Smooth muscle cell of the umbilical artery (primary cell): ENCODE measurements around the gene OR7C2. TPM values are rescaled to one million over a fixed set of nuclear protein-coding genes. Genes with fewer than 3 reads are reported as not detected.

Experiments
- total RNA-seq: library from RNA; depleted of rRNA; stranded (reverse); fragments of >200 nt; gene quantifications from 2 replicates; pipeline ENCODE4 v1.2.3, GENCODE V29; 2014

OR7C2 gene
- total RNA-seq: not detected in 2 replicates

GRCh38 chr19:14941189-14941588, at the start of gene OR7C2:
Gene OR7C2, plus strand, starts transcription at chr19:14941489. Its CDS starts 0 bp downstream, at chr19:14941489.

DNA sequence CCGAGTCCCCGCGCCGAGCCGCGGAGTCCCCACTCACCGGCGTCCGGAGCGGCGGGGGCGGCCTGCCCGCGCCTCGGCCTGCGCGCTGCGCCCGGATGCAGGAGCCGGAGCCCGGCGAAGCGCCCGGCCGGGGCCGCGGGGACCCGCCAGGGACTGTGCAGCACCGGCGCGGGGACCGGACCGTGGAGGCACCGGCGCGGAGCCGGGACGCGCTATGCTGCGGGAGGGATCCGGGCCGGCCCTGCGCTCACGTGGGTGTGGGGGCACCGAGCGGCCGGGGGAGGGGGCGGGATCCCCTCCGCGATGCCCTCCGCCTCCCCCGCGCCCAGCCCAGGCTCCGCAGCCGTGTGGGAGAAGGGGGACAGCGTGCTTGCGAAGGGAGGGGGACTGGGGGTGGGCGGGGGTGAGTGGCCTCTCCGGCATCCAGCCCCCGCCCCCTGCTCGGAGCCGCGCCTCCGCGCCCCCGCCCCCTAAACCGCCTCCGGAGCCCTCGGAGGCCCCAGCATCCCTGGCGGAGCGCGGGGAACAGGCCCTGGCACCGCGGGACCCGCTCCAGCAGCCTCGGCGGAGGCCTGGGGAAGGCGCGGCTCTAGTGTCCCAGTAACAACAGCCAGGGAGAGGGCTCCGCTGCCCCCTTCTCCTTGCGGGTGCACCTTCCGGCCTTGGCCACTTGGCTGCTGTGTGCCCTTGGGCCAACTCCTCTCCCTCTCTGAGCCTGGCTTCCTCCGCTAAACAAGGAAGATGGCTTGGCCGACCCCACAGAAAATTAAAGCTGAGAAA, 38.4 kb downstream of the OR7C2 start, which contains the start of gene SLC1A6:
Gene SLC1A6, minus strand, starts transcription at position 389 of the 780 bp plus-strand sequence. CDS start 6,954 bp downstream, outside the sequence.

Other genes starting within 250 kb of the OR7C2 start
- gene ADGRE2, start 162.9 kb upstream of the OR7C2 start, total RNA-seq: under 0.01 and 0.32 TPM in 2 replicates
- gene OR7A5, start 106.3 kb upstream of the OR7C2 start, total RNA-seq: not detected in 2 replicates
- gene OR7C1, start 106.3 kb upstream of the OR7C2 start, total RNA-seq: not detected in 2 replicates
- not detected in 2 replicates for gene OR7A10, start 92.6 kb upstream of the OR7C2 start, total RNA-seq
- gene OR7A17, start 55.4 kb upstream of the OR7C2 start, total RNA-seq: not detected in 2 replicates
- not detected in 2 replicates for gene SLC1A6, start 38.4 kb downstream of the OR7C2 start, total RNA-seq
- gene CASP14, start 108.0 kb downstream of the OR7C2 start, total RNA-seq: not detected in 2 replicates
- gene OR1I1, start 140.7 kb downstream of the OR7C2 start, total RNA-seq: not detected in 2 replicates
- 26.1 and 44.0 TPM in 2 replicates for gene SYDE1, start 165.9 kb downstream of the OR7C2 start, total RNA-seq